Fibroblast of skin of left biceps (primary cell): ENCODE data around the gene ODAPH.

Source experiments
- DNase-seq, 2 experiments: peaks; one replicate each; pipeline ENCODE4 v3.0.0-alpha.2; 2013; ENCODE audit warnings: low read depth in 2 of 2

The ODAPH gene

DNA sequence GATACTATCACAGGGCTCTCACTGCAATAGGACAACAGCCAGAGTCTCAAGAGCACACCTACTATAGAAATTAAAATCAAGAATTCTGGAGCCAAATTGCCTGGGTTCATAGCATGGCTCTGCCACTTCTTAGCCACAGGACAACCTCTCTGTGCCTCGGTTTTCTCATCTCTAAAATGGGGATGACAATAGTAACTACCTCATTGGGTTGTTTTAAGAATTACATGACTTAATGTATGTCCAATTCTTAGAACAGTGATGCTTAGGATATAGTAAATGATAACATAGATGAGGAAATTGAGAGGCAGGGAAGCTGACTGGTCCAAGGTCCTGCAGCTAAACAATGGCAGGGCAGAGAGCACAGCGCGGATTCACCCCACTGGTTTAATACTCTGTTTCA lies 11.0 kb upstream of the ODAPH start:
- no peak for DNase-seq

DNA sequence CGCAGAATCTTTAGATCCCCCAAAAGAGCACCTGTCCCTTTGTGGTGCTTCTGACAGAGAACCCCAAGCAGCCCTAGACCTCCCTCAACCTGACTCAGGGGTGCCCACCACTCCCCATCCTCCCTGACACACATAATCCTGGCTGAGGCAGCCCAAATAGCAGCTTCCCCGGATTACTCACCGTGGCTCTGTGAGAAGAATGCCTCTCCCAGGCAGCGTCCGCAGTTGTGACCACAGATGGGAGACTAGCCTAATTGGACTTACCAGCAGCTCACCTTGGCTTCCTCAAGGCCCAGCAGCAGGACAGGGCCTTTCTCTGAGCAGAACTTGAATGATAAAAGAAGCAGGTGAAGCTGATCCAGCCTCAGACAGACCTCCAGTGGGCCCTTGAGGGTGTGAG lies 10.3 kb upstream of the ODAPH start:
- DNase-seq, result no peak

DNA sequence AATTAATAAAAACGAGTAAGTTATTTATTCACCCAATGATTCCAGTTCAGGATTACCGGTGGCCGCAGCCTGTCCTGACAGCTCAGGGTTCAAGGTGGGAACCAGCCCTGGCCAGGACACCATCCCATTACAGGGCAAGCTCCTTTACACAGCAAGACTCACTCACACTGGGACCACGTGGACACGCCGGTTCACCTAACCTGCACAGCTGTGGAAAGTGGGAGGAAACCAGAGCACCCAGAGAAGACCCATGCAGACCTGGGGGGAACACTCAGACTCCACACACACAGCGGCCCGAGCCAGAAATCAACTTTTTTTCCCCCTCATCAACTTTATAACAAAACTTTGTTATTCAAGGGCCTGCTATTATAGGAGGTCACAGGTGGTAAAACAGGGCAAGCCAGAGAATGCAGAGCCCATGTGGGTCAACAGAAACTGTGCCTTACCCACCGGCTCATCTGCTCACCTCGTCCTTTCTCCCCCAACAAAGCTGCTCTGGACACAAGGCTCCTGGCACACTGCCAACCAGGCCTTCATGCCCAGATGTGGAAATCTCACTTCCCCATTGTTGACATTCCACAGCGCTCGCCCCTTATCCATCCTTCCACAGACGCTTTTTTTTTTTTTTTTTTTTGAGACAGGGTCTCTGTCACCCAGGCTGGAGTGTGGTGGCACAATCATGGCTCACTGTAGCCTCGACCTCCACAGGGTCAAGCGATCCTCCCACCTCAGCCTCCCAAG lies 8.0 kb upstream of the ODAPH start:
- no peak for DNase-seq

DNA sequence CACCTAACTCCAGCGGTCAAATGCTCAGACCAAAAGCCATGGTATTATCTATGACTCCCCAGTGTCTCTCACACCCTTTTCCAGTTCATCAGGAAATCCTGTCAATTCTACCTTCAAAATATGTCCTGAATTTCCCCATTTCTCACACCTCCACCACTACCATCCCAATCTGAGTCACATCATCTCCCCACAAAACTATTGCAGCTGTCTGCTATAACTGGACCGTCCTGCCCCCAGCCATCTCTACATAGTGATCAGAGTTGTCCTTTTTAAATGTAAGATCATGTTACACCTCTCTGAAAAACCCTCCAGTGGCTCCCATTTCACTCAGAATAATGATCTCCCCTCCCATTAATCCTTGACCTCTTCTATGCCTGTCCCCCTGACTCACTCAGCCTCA lies 6.8 kb upstream of the ODAPH start:
- DNase-seq, result no peak

DNA sequence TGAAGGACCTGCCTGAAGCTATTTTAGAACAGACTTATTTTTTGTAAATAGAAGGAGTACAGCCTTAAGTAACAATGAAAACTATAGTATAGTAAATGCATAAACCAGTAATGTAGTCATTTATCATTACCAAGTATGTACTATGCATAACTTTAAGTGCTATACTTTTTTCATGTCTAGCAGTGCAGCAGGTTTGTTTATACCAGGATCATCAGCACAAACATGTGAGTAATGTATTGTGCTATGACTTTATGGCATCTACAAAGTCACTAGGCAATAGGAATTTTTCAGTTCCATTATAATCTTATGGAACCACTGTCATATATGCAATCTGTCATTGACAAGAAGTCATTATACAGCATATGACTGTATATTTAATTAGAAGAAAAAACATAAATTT lies 3.4 kb upstream of the ODAPH start:
- DNase-seq, result no peak

DNA sequence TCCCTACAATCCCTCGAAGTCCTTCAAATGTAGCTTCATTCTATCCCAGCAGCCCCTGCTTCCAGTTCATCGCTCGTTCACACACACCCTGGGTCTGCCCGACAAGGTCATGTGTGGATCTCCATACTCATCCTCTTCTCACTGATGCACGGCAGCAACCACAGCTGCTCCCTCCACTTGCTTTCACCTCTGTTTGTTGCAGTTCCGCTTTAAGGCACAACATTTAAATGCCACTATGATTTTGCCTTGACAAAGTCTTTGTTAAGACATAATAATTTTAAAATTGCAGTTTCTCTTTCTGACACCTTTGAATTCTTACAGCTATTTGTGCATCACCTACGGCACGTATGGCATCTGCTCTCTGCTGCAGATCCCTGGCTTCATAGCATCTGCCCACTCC lies 1.8 kb downstream of the ODAPH start:
- DNase-seq, result no peak

DNA sequence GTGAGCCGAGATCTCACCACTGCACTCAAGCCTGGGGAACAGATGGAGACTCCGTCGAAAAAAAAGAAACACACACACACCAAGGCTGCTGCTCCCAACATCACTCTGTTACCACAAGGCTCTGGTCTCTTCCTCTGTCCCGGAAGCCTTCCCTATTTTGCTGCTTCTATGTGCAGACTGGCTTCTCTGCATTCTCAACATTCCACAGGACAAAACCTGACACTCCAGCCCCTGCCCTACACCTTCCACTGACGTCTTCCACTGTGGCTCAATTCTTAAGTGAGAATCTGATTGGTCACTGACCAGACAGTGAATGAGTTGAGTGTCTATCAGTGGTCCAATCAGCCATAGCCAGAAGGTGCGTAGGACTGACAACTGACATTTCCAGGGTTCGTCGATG lies 5.9 kb downstream of the ODAPH start:
- no peak for DNase-seq

DNA sequence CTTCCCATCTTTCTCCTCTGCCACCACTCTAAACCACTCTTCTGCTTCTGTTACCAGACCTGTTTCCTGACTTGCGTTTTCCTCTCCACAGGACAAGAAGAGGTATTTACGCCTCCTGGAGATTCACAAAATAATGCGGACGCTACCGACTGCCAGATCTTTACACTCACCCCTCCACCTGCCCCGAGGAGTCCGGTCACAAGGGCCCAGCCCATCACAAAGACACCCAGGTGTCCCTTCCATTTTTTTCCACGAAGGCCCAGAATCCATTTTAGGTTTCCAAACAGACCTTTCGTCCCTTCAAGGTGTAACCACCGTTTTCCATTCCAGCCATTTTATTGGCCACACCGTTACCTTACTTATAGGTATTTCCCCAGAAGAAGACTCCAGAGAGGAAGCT lies 8.2 kb downstream of the ODAPH start:
- DNase-seq, result no peak

DNA sequence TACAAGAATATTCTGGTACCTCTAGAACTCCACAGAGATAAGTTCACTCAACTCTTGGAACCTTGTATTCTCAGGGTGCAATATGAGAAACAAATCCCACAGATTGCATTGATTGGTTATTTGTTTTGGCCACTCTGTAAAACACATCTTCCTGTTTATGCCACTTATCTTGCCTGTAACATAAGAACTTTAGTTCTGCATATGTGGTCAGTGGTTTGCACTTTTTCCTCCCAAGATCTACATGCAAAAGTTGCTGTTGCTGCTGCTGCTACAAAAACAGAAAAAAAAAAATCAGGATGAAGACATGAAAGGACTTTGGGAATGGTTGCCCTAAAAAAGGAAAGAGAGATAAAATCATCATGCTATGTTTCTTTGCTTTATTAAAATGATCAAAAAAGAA lies 9.6 kb downstream of the ODAPH start:
- DNase-seq, result no peak

DNA sequence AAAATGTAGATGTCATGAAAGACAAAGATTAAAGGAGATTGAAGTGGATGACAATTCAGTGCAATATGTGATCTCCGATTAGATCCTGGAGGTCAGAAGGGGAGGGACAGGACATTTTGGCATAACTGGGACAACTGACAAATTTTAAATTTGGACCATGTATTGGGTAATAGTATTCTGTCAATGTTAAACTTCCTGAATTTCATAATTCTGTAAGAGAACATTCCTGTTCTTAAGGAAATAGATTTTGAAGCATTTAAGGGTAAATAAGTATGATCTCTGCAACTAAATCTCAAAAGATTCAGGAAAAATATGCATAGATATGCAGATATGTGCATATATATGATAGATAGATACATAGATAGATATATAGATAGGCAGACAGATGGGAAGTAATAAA lies 11.0 kb downstream of the ODAPH start:
- no peak for DNase-seq

DNA sequence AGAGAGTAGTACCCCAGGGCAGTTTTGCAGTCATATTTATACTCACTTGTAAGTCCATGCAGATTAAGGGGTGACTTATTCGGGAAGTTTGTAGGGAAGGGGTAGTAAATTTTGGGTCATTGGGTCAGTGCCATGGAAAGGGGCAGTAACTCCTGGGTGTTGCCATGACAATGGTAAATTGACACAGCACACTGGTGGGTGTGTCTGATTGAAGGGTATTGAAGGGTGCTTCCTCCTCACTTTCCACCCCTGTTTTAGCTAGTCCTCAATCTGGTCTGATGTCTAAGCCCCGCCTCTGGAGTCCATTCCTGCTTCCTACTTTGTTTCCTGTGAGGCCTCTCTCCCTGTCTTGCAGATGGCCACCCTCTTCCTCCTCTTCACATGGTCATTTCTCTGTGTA lies 11.9 kb downstream of the ODAPH start:
- no peak for DNase-seq

DNA sequence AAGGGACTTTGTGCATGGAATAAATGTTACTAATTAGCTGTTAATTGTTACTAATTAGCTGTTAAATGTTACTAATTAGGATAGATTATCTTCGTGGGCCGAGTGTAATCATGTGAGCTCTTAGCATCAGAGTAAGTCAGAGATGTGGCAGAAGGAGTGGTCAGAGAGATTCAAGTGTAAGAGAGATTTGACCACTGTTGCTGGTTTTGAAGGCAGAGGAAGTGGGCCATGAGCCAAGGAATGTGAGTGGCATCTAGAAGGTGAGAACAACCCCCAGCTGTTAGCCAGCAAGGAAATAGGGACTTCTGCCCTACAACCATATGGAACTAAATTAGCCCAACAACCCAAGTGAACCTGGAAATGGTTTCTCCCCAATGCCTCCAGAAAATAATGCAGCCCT lies 28.2 kb downstream of the ODAPH start:
- DNase-seq, result no peak

DNA sequence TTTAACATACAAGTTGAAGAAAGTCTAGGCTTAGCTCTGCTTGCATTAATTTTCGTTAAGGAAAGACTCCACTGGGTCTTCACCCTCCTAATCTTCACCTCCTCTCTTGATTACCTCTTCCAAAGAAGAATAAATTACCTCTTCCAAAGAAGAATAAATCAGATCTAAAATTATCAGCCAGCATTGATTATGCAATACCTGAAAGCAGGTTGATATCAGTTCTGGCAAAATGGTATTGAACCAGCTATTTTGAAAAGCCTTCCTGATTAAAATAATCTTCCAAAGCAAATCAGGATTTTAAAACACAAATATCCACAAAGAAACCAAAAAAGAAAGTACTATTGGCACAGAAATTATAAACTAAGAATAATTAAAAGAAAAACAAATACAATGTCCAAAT lies 37.5 kb downstream of the ODAPH start:
- DNase-seq, result no peak

DNA sequence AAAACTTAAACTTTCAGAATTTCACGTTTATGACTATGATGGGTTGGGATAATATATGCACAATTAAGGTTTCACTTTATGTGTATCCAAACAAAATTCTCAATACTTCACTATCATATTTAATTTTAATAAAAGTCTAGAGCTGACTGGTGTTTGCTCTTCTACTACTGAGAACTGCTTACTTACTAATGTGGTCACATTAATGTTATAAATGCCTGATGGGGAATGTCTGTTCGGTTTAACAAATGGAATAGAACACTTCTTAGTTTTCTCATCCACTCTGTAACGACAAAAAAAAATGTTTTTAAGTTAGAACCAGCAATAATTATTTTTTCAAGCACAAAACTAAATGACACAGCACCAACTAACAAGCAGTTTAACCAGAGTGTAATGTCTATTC lies 40.2 kb downstream of the ODAPH start:
- DNase-seq, result no peak

DNA sequence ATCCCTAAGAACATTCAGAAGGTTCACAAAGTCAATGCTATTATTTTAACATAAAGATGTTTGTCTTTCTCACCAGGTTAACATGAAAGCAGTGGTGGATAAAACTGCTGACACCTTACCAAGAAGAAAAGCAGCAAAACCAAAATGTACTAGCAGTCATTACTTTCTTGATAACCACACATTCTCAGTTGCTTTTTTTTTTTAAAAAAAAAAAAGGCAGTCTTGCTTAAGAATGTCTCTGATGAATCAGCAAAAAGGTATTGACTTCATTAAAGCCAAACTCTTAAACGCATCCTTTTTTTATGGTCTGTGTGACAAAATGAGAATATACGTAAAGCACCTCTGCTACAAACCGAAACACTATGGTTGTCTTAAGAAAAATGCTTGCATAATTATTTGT lies 42.5 kb downstream of the ODAPH start:
- peak; percentile 8 to 12 for DNase-seq

DNA sequence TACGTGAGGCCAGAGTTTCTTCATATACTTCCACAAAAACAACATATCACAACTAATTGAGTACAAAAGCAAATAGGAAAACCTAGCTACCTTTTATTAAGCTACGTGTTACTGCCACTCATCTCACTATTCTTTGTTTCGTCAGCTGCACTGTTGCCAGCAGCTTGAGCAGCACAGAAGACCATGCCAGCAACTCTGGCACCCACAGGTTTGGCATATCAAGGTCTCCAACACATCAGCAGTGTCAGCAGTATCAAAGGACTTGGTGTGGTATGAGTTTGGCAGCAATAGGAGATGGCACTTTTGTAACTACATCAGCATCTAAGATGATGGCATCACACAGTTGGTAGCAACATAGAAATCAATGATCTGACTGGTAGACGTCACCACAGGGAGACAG lies 43.8 kb downstream of the ODAPH start:
- DNase-seq, result no peak

DNA sequence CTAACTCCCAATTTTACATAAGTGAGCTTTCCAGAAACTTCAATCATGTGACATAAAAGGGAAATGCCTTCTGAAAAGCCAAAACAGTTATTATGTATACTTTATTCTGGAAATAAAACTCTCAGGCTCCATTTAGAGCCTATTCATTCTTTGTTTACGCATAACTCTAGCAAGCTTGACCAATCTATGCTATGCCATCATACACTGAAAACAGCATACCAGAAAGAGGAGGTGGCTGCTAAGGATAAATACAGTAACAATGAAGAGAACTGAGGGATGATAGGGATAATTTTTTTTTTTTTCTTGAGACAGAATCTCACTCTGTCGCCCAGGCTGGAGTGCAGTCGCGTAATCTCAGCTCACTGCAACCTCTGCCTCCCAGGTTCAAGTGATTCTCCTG lies 50.1 kb downstream of the ODAPH start:
- DNase-seq, result no peak

DNA sequence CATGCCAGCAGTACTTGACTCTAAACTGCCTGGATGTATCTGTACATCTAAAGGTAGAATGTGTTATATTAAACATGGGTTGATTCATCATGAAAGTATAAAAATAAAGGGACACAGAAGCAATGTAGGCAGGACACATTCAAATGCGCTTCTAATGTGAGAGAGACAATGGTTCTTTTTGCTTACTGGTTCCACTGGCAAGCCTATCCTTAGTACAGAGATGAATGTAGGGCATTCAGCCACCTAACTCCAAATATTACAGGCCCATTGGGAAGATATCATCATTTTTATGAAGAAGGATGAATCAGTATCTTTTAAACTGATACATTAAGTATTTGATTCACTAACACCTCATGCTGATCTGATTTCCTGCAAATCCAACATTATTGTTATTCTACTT lies 56.4 kb downstream of the ODAPH start:
- no peak for DNase-seq
